GM06990 (cell line): Measurements from ENCODE around the gene STK35.

Experiments used
- DNase-seq: peaks from one replicate; pipeline ENCODE4 v3.0.0-alpha.2; 2011; ENCODE audit not compliant: insufficient read length; ENCODE audit errors: extremely low read depth
- H3K27me3 ChIP-seq: replicated peaks from 2 replicates; pipeline ENCODE4 v1.6.0; 2011; ENCODE audit warnings: low read length; ENCODE audit not compliant: control insufficient read depth, insufficient read depth
- H3K36me3 ChIP-seq: 2 replicates; pipeline ENCODE4 v1.5.1; 2011; ENCODE audit warnings: low read length; ENCODE audit not compliant: control insufficient read depth, insufficient read depth
- H3K4me3 ChIP-seq: replicated peaks from 2 replicates; pipeline ENCODE4 v1.5.1; 2011; ENCODE audit warnings: low read depth, mild to moderate bottlenecking, control low read depth, low read length
- CTCF ChIP-seq: IDR thresholded peaks from 2 replicates; pipeline ENCODE4 v1.5.1; 2011; ENCODE audit warnings: low read length, control low read depth, mild to moderate bottlenecking, inconsistent platforms; ENCODE audit not compliant: insufficient read depth, poor library complexity, severe bottlenecking

STK35 gene

DNA sequence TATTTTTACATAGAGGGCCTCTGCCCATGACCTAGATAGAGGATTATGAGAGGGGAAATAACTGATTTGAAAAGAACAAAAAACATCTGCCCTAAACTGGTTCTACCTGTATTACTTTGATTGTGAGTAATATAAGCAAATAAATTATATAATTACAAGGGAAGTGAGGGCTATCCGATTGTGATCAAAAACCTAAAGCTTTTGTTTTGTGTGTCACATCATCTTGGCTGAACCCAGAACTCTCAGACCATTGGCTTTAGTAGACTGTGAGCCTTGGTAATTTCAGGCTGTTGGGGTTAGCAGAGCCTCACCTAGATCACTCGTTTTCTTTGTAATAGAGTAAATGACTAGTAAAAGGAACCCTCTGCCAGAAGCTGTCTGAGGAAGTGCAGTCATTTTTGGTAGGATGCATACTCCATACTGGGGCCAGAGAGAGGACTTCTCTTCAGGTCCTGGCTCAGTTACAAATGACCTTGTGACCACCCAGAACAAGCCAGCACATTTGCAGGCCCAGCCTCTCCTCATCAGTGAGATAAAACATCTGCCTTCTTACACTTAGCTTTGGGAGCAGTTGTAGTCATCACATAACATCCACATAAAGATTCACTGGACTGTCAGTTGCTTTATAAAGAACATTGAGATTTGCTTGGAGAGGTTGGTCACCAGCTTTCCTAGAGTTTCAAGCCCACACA lies 13.5 kb downstream of the STK35 start:
- TF ChIP-seq CTCF = no peak
- H3K36me3 ChIP-seq = peaks cover 12% of the 10 kb centered on the region
- H3K4me3 ChIP-seq = no peak overlapping the region
- DNase-seq = no peak
- H3K27me3 ChIP-seq = no peaks in the 10 kb centered on the region

DNA sequence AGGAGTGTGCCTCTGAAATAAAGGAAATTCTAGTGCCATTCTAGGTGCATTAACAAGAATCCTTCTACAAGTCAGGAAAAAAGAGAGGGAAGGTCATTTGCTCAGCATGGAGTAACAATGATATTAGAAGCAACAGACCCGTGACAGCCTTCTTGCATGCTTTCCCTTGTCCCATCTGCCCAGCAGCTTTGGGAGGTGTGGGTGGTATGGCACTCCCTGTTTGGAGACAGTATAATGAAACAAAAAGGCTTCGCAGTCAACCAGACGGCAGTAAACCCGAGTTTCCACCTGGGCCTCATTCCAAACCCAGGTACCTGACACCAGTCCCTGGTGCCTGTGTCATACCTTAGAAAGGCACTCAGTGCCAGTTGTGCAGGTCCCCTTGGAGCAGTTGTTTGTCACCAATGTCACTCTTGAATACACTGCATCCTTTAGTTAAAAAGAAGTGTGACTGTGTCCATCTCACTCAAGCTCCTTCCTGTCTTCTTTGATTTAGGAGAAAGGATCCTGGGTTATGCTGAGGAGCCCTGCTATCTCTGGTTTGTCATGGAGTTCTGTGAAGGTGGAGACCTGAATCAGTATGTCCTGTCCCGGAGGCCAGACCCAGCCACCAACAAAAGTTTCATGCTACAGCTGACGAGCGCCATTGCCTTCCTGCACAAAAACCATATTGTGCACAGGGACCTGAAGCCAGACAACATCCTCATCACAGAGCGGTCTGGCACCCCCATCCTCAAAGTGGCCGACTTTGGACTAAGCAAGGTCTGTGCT lies 14.7 kb downstream of the STK35 start:
- no peak overlapping the region for H3K4me3 ChIP-seq
- DNase-seq = no peak
- no peak for TF ChIP-seq CTCF
- peaks cover 12% of the 10 kb centered on the region for H3K36me3 ChIP-seq
- no peaks in the 10 kb centered on the region for H3K27me3 ChIP-seq

GRCh38 chr20:2118783-2119182 lies 17.2 kb downstream of the STK35 start:
- Histone ChIP-seq H3K27me3 (no peaks in the 10 kb centered on the region), H3K36me3 (peaks cover 12% of the 10 kb centered on the region), H3K4me3 (no peak overlapping the region)
- peak; percentile 48 for DNase-seq
- TF ChIP-seq CTCF = no peak

DNA sequence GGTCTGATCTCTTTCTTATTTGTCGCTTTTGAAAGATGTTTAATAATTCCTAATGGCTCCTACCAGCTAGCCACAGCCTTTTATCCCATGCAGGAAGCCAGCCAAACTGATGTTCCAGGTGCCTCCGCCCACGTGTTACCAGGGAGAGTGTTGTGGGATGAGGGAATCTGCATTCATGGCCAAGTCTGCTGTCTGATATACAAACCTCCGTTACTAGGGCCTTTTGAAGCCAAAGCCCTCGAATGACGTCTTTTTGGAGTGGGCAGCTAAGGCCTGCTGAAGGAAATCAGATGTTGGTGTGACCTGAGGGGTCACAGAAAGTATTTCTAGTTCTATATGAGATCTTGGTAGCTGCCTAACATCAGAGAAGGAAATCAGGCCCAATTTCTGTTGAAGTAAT lies 21.3 kb downstream of the STK35 start:
- no peaks in the 10 kb centered on the region for H3K27me3 ChIP-seq
- no peak for DNase-seq
- H3K36me3 ChIP-seq = peaks cover under 1% of the 10 kb centered on the region; the same call in 1 of the 2 replicates
- no peak for TF ChIP-seq CTCF
- no peak overlapping the region for H3K4me3 ChIP-seq

DNA sequence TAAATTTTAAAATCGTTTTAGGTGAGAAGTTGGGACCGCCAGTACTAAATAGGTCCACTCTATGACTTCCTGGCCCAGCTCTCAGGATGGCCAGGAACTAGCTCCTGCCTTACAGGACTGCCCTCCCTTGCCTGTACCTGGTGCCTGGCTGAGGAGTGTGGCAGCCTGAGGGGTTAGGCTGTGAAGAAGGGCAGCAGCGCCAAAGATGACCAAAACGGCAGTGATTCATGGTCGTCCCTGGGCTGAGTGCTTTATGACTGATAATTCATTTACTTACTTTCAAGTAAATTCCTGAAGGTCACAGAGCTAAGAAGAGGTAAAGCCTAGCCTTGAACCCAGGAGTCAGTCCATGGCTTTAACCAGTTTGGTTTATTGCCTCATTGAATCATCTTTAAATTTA lies 22.1 kb downstream of the STK35 start:
- DNase-seq = no peak
- Histone ChIP-seq H3K27me3 (no peaks in the 10 kb centered on the region), H3K4me3 (no peak overlapping the region), H3K36me3 (peaks cover 2% of the 10 kb centered on the region; the same call in 1 of the 2 replicates)
- no peak for TF ChIP-seq CTCF
